K562 (cell line): Measurements from ENCODE around the gene NSMCE1. TPM values are rescaled to one million over a fixed set of nuclear protein-coding genes. Genes with fewer than 3 reads are reported as not detected.

ENCODE experiments used
- ATAC-seq: fragments of 200-7000 bp; cut with Tn5 transposase; 3 replicates; pipeline ENCODE4 v1.9.1; 2020; ENCODE audit warnings: moderate library complexity
- BruUV-seq: library from RNA; stranded (reverse); fragments of 400-500 nt; replicated peaks from 2 replicates; lab custom pipeline; 2021; lab: Mats Ljungman, UMichigan
- CTCF ChIA-PET: fragments of 300-600 bp; formaldehyde crosslinking; extraction: SDS; loops from one replicate; lab custom pipeline; 2021; ENCODE audit warnings: low intra/inter-chr PET ratio; lab: Yijun Ruan, JAX
- POLR2A ChIA-PET: fragments of 300-600, 350-650 bp; sonication (Branson Sonifier 250); formaldehyde crosslinking; extraction: SDS; loops from one replicate; lab custom pipeline; 2021; ENCODE audit warnings: antibody characterized with exemption, inconsistent platforms; lab: Yijun Ruan, JAX
- DNase-seq, 4 experiments: peaks; one replicate each; pipeline versions ENCODE4 v3.0.0 to v3.0.0-alpha.2; 2011 to 2018; ENCODE audit warnings: low spot score in 3 of 4, mixed read lengths in 3 of 4; ENCODE audit errors: extremely low read depth in 1 of 4
- FAIRE-seq: peaks from 2 replicates; lab custom pipeline; 2011; peaks lifted over from hg19 to GRCh38; lab: Jason Lieb, UNC
- H2AFZ ChIP-seq: 2 replicates; pipeline ENCODE4 v1.6.0; 2011; ENCODE audit warnings: low read depth, low read length, control low read depth, inconsistent platforms
- H3K27ac ChIP-seq: fragments of 200-600 bp; 3 replicates; pipeline ENCODE4 v1.8.0; 2011; ENCODE audit warnings: low read depth, mild to moderate bottlenecking, control low read depth, inconsistent platforms, low read length, moderate library complexity, mixed read lengths; ENCODE audit errors: extremely low read depth
- H3K27me3 ChIP-seq, 2 experiments: fragments of 300-600 bp in 1 of 2; 2 replicates in 1 of 2; 3 replicates in 1 of 2; pipeline versions ENCODE4 v1.6.0 to v1.8.0; 2011; ENCODE audit warnings: inconsistent platforms in 2 of 2, low read length in 2 of 2, mild to moderate bottlenecking in 1 of 2, mixed read lengths in 1 of 2, moderate library complexity in 1 of 2; ENCODE audit not compliant: control insufficient read depth in 2 of 2, insufficient read depth in 2 of 2
- H3K36me3 ChIP-seq: fragments of 300-600 bp; 3 replicates; pipeline ENCODE4 v1.8.0; 2011; ENCODE audit warnings: mild to moderate bottlenecking, low read length, inconsistent platforms; ENCODE audit not compliant: control insufficient read depth, insufficient read depth
- H3K4me1 ChIP-seq, 2 experiments: fragments of 200-600 bp in 1 of 2; replicated peaks in 1 of 2; 2 replicates in 1 of 2; 3 replicates in 1 of 2; pipeline versions ENCODE4 v1.5.1 to v1.8.0; 2011; ENCODE audit warnings: inconsistent platforms in 2 of 2, low read length in 2 of 2, mild to moderate bottlenecking in 1 of 2, mixed read lengths in 1 of 2, moderate library complexity in 1 of 2; ENCODE audit not compliant: control insufficient read depth in 2 of 2, insufficient read depth in 2 of 2
- H3K4me2 ChIP-seq: 2 replicates; pipeline ENCODE4 v1.6.1; 2011; ENCODE audit warnings: low read length, control low read depth, inconsistent platforms, mixed read lengths; ENCODE audit not compliant: insufficient read depth
- H3K4me3 ChIP-seq: fragments of 200-600 bp; sonication (generic), shearing (Covaris generic); 2 replicates; pipeline ENCODE4 v1.5.1; 2016; ENCODE audit warnings: control low read depth, inconsistent platforms
- H3K79me2 ChIP-seq: fragments of 200-600 bp; 3 replicates; pipeline ENCODE4 v1.8.0; 2011; ENCODE audit warnings: low read length, inconsistent platforms; ENCODE audit not compliant: control insufficient read depth, insufficient read depth
- H3K9ac ChIP-seq, 2 experiments: 2 replicates each; pipeline versions ENCODE4 v1.6.0 to v1.6.1; 2011; ENCODE audit warnings: low read depth in 2 of 2, low read length in 2 of 2, control low read depth in 1 of 2, inconsistent platforms in 1 of 2, mild to moderate bottlenecking in 1 of 2, mixed read lengths in 1 of 2; ENCODE audit not compliant: insufficient read depth in 1 of 2
- H3K9me1 ChIP-seq: one replicate; pipeline ENCODE4 v1.6.0; 2011; ENCODE audit warnings: inconsistent platforms, mild to moderate bottlenecking, low read length, moderate library complexity; ENCODE audit not compliant: control insufficient read depth, insufficient read depth
- H3K9me3 ChIP-seq: replicated peaks from 2 replicates; pipeline ENCODE4 v1.5.1; 2011; ENCODE audit warnings: low read depth, low read length, inconsistent platforms; ENCODE audit not compliant: control insufficient read depth, insufficient read depth
- H4K20me1 ChIP-seq: replicated peaks from 2 replicates; pipeline ENCODE4 v1.6.1; 2011; ENCODE audit warnings: low read length, inconsistent platforms, mixed read lengths; ENCODE audit not compliant: control insufficient read depth, insufficient read depth
- FOXP1 ChIP-seq: sonication (generic); formaldehyde crosslinking; IDR thresholded peaks from 2 replicates; pipeline ENCODE4 v1.8.0; 2022; ENCODE audit warnings: mild to moderate bottlenecking, missing genetic modification reagents
- RBM17 ChIP-seq: fragments of 200-400 bp; formaldehyde crosslinking; IDR thresholded peaks from 2 replicates; pipeline ENCODE4 v1.6.1; 2017; ENCODE audit warnings: low read depth, mild to moderate bottlenecking, low read length, borderline replicate concordance
- RBM25 ChIP-seq: fragments of 200-400 bp; formaldehyde crosslinking; IDR thresholded peaks from 2 replicates; pipeline ENCODE4 v1.6.1; 2018; ENCODE audit warnings: low read length, low read depth, moderate library complexity; ENCODE audit not compliant: severe bottlenecking
- XRCC5 ChIP-seq: fragments of 200-400 bp; formaldehyde crosslinking; IDR thresholded peaks from 2 replicates; pipeline ENCODE4 v1.6.1; 2017; ENCODE audit warnings: low read depth, mild to moderate bottlenecking, low read length
- WGBS: fragments of 100-300 bp; shearing (Covaris generic); methylation state at CpG from one replicate; pipeline ENCODE4 v1.1.6; 2016; ENCODE audit warnings: low coverage, mixed read lengths; ENCODE audit not compliant: insufficient coverage; ENCODE audit errors: missing lambda C conversion rate; 5-methylcytosine and 5-hydroxymethylcytosine counted together
- in situ Hi-C: fragments of 300-500 bp; cut with MboI; formaldehyde crosslinking; loops from 4 replicates; pipeline ENCODE4 v1.15.0; 2018; ENCODE audit warnings: inconsistent platforms, mixed read lengths
- intact Hi-C: fragments of 100-400 bp; cut with micrococcal nuclease; formaldehyde crosslinking; loops from 2 replicates; pipeline ENCODE4 v1.14.2; 2022
- polyA plus RNA-seq, 8 experiments: library from polyadenylated mRNA; depleted of rRNA in 4 of 8; stranded (reverse) in 5 of 8; unstranded in 3 of 8; fragments of >200 nt; fragmentation: Nextera tagmentation in 2 of 8; fragmentation: Illumina TruSeq in 1 of 8; extraction: Ambion mirVana in 2 of 8; extraction: Trizol in 1 of 8; gene quantifications; 2 replicates each; pipeline versions ENCODE4 v1.2.1 to v1.2.3, GENCODE V29; 2011 to 2014; ENCODE audit warnings: inconsistent platforms in 1 of 8, missing spikeins in 1 of 8
- total RNA-seq, 7 experiments: library from RNA; depleted of rRNA in 6 of 7; stranded (reverse); fragments of >200 nt in 6 of 7; fragmentation: Illumina TruSeq in 2 of 7; extraction: Trizol in 2 of 7; gene quantifications; 2 replicates each; pipeline versions ENCODE4 v1.2.1 to v1.2.3, GENCODE V29; 2011 to 2021; ENCODE audit warnings: low replicate concordance in 1 of 7
- TF ChIP-seq, protein P1 (sequence below): sonication (generic); formaldehyde crosslinking; IDR thresholded peaks from 2 replicates; pipeline ENCODE4 v1.8.1; 2023; ENCODE audit warnings: missing genetic modification reagents, mild to moderate bottlenecking, borderline replicate concordance

NSMCE1 gene
- total and polyA plus RNA-seq, 9 of the 15 experiments (the other 6 are each of a cell fraction or from before 2014, with no cell fraction given): 52.1 to 163 (median 61.5) TPM

DNA sequence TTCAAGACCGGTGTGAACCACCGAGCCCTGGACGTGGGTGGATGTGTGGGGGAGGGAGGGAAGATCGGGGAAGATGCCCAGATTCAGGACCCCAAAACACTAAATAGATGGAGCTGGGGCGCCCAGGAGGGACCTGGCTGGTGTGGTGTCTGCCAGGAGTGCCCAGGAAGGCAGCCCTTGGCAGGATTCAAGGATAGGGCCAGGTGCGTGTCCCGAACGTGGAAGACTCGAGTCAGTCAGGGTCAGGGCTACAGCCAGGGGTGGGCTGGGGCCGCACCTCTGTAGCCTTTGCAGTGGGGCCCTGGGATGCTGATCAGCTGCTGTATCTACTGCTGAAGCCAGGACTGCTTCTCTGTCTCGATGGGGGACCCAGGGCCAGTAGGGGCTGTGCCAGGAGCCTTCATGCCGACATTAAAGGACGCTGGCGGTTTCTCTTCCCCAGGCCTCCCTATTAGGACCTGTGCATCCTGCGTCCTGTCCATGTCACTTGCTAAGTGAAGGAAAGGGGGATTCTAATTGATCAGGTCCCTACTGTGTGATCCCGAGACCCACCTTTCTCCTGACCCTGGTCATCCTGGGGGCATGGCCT, 52.2 kb downstream of the NSMCE1 start (continued):
- no peak for TF ChIP-seq FOXP1 (CRISPR knock-in tag)
- TF ChIP-seq RBM17: no peak
- TF ChIP-seq, protein P1, sequence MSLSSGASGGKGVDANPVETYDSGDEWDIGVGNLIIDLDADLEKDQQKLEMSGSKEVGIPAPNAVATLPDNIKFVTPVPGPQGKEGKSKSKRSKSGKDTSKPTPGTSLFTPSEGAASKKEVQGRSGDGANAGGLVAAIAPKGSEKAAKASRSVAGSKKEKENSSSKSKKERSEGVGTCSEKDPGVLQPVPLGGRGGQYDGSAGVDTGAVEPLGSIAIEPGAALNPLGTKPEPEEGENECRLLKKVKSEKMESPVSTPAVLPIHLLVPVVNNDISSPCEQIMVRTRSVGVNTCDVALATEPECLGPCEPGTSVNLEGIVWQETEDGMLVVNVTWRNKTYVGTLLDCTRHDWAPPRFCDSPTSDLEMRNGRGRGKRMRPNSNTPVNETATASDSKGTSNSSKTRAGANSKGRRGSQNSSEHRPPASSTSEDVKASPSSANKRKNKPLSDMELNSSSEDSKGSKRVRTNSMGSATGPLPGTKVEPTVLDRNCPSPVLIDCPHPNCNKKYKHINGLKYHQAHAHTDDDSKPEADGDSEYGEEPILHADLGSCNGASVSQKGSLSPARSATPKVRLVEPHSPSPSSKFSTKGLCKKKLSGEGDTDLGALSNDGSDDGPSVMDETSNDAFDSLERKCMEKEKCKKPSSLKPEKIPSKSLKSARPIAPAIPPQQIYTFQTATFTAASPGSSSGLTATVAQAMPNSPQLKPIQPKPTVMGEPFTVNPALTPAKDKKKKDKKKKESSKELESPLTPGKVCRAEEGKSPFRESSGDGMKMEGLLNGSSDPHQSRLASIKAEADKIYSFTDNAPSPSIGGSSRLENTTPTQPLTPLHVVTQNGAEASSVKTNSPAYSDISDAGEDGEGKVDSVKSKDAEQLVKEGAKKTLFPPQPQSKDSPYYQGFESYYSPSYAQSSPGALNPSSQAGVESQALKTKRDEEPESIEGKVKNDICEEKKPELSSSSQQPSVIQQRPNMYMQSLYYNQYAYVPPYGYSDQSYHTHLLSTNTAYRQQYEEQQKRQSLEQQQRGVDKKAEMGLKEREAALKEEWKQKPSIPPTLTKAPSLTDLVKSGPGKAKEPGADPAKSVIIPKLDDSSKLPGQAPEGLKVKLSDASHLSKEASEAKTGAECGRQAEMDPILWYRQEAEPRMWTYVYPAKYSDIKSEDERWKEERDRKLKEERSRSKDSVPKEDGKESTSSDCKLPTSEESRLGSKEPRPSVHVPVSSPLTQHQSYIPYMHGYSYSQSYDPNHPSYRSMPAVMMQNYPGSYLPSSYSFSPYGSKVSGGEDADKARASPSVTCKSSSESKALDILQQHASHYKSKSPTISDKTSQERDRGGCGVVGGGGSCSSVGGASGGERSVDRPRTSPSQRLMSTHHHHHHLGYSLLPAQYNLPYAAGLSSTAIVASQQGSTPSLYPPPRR (CRISPR knock-in tag): no peak

DNA sequence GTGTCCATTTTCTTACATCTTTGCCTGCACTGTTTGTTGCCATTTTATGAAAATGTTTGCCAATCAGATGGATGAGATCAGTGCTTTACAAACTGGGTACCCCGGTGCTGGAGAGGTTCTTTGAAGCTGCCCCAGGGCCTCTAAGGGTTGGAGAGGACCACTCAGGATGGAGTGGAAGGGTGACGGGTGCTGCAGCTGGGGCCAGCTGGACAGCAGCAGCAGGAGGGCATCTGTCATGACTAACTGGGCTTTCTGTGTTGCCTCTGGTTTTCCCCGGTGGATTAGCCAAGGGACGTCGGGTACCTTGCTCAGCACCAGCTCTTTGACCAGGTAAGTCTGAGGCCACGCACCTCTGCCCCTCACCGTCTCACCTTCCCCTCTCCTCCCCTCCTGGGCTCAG, 52.9 kb downstream of the NSMCE1 start:
- in situ Hi-C loops (no loop called here), intact Hi-C loops (no loop called here)
- no peaks in the 10 kb centered on the region for H3K27me3 ChIP-seq
- no peak overlapping the region for H3K4me2 ChIP-seq
- BruUV-seq: no TSS peak
- no peak for DNase-seq
- 0 out of 2 replicates have a peak, but pooled peaks cover 3% of the 10 kb centered on the region for H4K20me1 ChIP-seq
- H3K4me3 ChIP-seq: no peak overlapping the region
- no peaks in the 10 kb centered on the region; a peak in 1 of 5 replicates for H3K4me1 ChIP-seq
- ATAC-seq: no peak
- ChIA-PET CTCF (no interaction called here), POLR2A (no interaction called here)
- no peaks in the 10 kb centered on the region for H3K79me2 ChIP-seq
- H3K9me3 ChIP-seq: no peaks in the 10 kb centered on the region
- no peak overlapping the region for H3K27ac ChIP-seq
- no peak overlapping the region for H3K9ac ChIP-seq
- 78% methylated on average over 6 of the region's 7 CpGs for WGBS
- H3K9me1 ChIP-seq: no peaks in the 10 kb centered on the region
- peaks cover 18% of the 10 kb centered on the region; the same call in 1 of the 3 replicates for H3K36me3 ChIP-seq
- TF ChIP-seq XRCC5 (no peak), RBM25 (peak; percentile 71)
- TF ChIP-seq, all 486 proteins: peak for 1
- H2AFZ ChIP-seq: no peak overlapping the region
- no peak for FAIRE-seq
